Calu3 (cell line): ENCODE measurements around the gene PHF2. TPM values are rescaled to one million over a fixed set of nuclear protein-coding genes. Genes with fewer than 3 reads are reported as not detected.

Experiments used
- BruUV-seq: library from RNA; stranded (reverse); fragments of 400-500 nt; replicated peaks from 2 replicates; lab custom pipeline; 2021; lab: Mats Ljungman, UMichigan
- CTCF ChIA-PET: fragments of 300-600 bp; sonication (Branson Sonifier 250); formaldehyde crosslinking; loops from one replicate; lab custom pipeline; 2022; ENCODE audit warnings: antibody characterized with exemption; lab: Charles Lee
- DNase-seq: peaks from one replicate; pipeline ENCODE4 v3.0.0; 2022
- H3K27ac Mint-ChIP-seq: one replicate; pipeline ENCODE4 v1.8.0; 2022; ENCODE audit warnings: mixed read lengths; ENCODE audit not compliant: unreplicated experiment
- H3K27me3 Mint-ChIP-seq: one replicate; pipeline ENCODE4 v1.8.0; 2022; ENCODE audit warnings: mixed read lengths; ENCODE audit not compliant: unreplicated experiment
- H3K36me3 Mint-ChIP-seq: one replicate; pipeline ENCODE4 v1.8.0; 2022; ENCODE audit warnings: mild to moderate bottlenecking, moderate library complexity, mixed read lengths; ENCODE audit not compliant: insufficient read depth, unreplicated experiment
- H3K4me1 Mint-ChIP-seq: one replicate; pipeline ENCODE4 v1.8.0; 2022; ENCODE audit warnings: mild to moderate bottlenecking, low read depth, mixed read lengths; ENCODE audit not compliant: unreplicated experiment
- H3K4me3 Mint-ChIP-seq: one replicate; pipeline ENCODE4 v1.8.0; 2022; ENCODE audit warnings: mild to moderate bottlenecking, low read depth, moderate library complexity, mixed read lengths; ENCODE audit not compliant: unreplicated experiment
- H3K9me3 Mint-ChIP-seq: one replicate; pipeline ENCODE4 v1.8.0; 2022; ENCODE audit warnings: low read depth, mixed read lengths; ENCODE audit not compliant: unreplicated experiment
- intact Hi-C: fragments of 100-400 bp; cut with micrococcal nuclease; formaldehyde crosslinking; loops from one replicate; pipeline ENCODE4 v1.10.0; 2022; ENCODE audit not compliant: unreplicated experiment
- total RNA-seq: library from RNA; stranded (reverse); gene quantifications from 2 replicates; pipeline ENCODE4 v1.2.3, GENCODE V29; 2022
- TF ChIP-seq, protein P1 (sequence below): fragments of 200-600 bp; IDR thresholded peaks from one replicate; pipeline ENCODE4 v1.8.0; 2022; ENCODE audit warnings: antibody characterized with exemption; ENCODE audit not compliant: unreplicated experiment

PHF2 gene
- total RNA-seq, 1 experiment from 2014 or later, result 13.9 TPM

DNA sequence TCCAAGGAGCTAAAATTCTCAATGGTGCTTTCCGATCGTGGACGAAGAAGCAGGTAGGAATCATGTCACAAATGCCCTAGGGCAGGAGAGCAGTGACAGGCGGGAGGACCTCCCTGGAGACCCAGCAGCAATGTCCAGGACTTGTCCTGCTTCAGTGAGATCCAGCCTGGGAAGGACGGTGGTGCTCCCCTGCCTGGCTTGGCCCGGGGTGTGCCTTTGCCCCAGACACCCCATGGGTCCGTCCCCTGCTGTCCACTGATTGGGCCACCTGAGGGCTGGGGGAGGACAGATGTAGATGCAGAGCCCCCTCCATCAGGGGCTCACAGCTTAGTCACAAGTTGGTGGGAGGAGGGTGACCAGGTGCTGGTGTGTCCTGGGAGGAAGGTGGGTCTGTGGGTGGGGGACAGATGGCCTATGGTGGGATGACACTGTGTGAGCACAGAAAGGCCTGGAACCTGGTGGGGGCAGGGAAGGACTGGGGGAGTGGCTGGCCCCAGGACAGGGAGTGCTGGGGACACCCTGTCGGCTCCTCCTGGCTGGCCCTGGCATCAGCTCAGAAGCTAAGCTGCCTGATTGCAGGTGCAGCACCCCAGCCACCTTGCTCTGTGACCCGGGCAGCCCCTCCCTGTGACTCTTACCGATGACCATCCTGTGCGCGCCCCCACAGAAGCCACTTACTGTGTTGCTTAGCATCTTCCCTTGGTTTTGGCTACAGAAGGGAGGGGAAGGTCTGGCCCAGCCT lies 82.0 kb downstream of the PHF2 start:
- CTCF ChIA-PET, result no interaction called here
- Mint-ChIP-seq H3K36me3 (peaks cover 4% of the 10 kb centered on the region), H3K27ac (no peak overlapping the region), H3K4me3 (no peak overlapping the region), H3K4me1 (no peaks in the 10 kb centered on the region), H3K9me3 (no peaks in the 10 kb centered on the region), H3K27me3 (no peaks in the 10 kb centered on the region)
- intact Hi-C loops, result no loop called here
- DNase-seq, result no peak
- BruUV-seq, result no TSS peak
- TF ChIP-seq, protein P1, sequence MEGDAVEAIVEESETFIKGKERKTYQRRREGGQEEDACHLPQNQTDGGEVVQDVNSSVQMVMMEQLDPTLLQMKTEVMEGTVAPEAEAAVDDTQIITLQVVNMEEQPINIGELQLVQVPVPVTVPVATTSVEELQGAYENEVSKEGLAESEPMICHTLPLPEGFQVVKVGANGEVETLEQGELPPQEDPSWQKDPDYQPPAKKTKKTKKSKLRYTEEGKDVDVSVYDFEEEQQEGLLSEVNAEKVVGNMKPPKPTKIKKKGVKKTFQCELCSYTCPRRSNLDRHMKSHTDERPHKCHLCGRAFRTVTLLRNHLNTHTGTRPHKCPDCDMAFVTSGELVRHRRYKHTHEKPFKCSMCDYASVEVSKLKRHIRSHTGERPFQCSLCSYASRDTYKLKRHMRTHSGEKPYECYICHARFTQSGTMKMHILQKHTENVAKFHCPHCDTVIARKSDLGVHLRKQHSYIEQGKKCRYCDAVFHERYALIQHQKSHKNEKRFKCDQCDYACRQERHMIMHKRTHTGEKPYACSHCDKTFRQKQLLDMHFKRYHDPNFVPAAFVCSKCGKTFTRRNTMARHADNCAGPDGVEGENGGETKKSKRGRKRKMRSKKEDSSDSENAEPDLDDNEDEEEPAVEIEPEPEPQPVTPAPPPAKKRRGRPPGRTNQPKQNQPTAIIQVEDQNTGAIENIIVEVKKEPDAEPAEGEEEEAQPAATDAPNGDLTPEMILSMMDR, result no peak

DNA sequence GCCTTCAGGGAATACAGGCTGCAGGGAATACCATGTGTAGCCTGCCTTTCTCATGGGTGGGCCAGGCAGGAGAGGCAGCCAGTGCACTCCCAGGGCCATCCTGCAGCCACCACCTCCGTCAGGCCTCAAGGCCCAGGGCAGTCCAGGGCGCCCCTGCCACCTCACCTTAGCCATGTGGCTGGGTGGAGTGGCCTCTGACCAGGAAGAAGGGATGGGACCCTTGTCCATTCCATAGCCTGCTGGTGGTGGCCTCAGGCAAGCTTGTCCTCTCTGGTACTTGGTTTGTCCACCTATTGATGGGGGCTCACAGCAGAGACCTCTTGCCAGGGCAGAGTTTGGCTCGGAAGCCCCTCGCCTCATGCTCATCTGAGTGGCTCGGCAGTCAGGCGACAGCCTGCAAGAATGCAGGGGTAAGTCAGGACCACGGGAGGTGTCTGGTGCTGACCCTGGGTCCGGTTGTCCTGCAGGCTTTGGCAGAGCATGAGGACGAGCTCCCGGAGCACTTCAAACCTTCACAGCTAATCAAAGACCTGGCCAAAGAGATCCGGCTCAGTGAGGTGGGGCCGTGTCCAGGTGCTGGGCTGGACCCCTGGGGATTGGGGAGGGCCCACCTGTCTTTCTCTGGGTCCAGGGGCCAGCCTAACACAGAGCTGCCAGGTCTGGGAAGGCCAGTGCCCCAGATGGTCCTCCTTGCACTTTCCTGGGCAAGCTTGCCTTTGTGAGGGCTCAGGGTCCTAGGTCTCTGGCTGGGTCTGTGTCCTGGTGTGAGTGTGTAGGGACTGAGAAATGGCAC lies 82.9 kb downstream of the PHF2 start:
- no peaks in the 10 kb centered on the region for H3K36me3 Mint-ChIP-seq
- no peak for DNase-seq
- TF ChIP-seq, protein P1, result no peak
- no peaks in the 10 kb centered on the region for H3K4me1 Mint-ChIP-seq
- no peaks in the 10 kb centered on the region for H3K9me3 Mint-ChIP-seq
- intact Hi-C loops, result no loop called here
- no TSS peak for BruUV-seq
- H3K27me3 Mint-ChIP-seq, result no peaks in the 10 kb centered on the region
- no peak overlapping the region for H3K27ac Mint-ChIP-seq
- CTCF ChIA-PET, result no interaction called here
- H3K4me3 Mint-ChIP-seq, result no peak overlapping the region

DNA sequence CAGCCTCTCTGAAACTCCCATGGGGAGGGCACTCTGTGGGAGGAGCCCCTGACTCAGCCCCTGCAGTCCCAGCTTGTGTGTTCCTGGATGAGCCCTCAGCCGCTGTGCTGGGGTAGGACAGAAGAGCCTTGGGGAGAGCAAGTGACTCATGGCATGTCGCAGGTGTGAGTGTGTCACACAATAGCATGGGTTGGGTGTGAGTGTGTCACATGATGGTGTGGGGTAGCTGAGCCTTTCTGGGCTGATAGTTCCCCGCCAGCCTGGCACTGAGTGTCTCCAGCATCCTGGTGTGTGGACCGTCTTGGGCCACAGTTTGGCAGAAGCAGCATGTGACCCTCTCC lies 83.4 kb downstream of the PHF2 start:
- H3K36me3 Mint-ChIP-seq, result no peaks in the 10 kb centered on the region
- intact Hi-C loops, result no loop called here
- no peak overlapping the region for H3K27ac Mint-ChIP-seq
- no TSS peak for BruUV-seq
- CTCF ChIA-PET, result no interaction called here
- no peaks in the 10 kb centered on the region for H3K9me3 Mint-ChIP-seq
- no peaks in the 10 kb centered on the region for H3K27me3 Mint-ChIP-seq
- H3K4me3 Mint-ChIP-seq, result no peak overlapping the region
- no peak for DNase-seq
- no peaks in the 10 kb centered on the region for H3K4me1 Mint-ChIP-seq
- TF ChIP-seq, protein P1, result no peak

DNA sequence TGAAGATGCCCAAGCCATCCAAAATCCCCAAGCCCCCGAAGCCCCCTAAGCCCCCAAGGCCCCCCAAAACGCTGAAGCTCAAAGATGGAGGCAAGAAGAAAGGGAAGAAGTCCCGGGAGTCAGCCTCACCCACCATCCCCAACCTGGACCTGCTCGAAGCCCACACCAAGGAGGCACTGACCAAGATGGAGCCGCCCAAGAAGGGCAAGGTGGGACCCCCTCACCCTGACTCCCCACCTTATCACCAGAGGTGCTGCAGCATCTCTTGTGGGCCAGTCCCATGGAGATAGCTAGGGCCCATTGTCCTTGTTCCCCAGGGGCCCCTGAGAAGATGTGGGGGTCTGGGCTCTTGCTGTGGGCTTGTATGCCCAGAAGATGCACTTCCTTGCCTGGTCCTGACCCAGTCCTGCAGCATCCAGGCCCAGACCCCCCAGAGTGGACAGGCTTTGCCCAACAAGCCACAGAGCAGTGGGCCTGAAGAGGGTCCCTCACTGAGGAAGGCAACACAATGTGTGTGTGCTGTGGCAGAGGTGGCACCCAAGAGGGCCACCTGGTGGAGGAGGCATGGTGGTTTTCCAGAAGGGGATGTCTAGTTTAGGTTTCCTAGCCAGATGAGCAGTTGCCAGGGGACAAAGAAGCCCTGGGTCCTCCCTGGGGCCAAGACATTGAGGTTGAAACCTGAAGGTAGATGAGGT lies 84.1 kb downstream of the PHF2 start:
- H3K9me3 Mint-ChIP-seq, result no peaks in the 10 kb centered on the region
- no TSS peak for BruUV-seq
- CTCF ChIA-PET, result no interaction called here
- DNase-seq, result no peak
- H3K27me3 Mint-ChIP-seq, result no peaks in the 10 kb centered on the region
- intact Hi-C loops, result no loop called here
- no peaks in the 10 kb centered on the region for H3K4me1 Mint-ChIP-seq
- H3K4me3 Mint-ChIP-seq, result no peak overlapping the region
- TF ChIP-seq, protein P1, result no peak
- no peaks in the 10 kb centered on the region for H3K36me3 Mint-ChIP-seq
- no peak overlapping the region for H3K27ac Mint-ChIP-seq
